A549 treated with GW870086 at 1 μM for 4 hours (cell line): ENCODE results near the gene ADCYAP1R1. TPM values are rescaled to one million over a fixed set of nuclear protein-coding genes. Genes with fewer than 3 reads are reported as not detected.

Experiments
- total RNA-seq: library from RNA; stranded (reverse); fragments of 200-300 nt; extraction: Qiagen RNA extraction; gene quantifications from 5 replicates; pipeline ENCODE4 v1.2.3, GENCODE V29; 2022; ENCODE audit warnings: low read depth

Gene ADCYAP1R1
- total RNA-seq: 0.01 to 0.08 TPM (median 0.02 TPM) in 3 of 5 replicates, not detected in the others

DNA sequence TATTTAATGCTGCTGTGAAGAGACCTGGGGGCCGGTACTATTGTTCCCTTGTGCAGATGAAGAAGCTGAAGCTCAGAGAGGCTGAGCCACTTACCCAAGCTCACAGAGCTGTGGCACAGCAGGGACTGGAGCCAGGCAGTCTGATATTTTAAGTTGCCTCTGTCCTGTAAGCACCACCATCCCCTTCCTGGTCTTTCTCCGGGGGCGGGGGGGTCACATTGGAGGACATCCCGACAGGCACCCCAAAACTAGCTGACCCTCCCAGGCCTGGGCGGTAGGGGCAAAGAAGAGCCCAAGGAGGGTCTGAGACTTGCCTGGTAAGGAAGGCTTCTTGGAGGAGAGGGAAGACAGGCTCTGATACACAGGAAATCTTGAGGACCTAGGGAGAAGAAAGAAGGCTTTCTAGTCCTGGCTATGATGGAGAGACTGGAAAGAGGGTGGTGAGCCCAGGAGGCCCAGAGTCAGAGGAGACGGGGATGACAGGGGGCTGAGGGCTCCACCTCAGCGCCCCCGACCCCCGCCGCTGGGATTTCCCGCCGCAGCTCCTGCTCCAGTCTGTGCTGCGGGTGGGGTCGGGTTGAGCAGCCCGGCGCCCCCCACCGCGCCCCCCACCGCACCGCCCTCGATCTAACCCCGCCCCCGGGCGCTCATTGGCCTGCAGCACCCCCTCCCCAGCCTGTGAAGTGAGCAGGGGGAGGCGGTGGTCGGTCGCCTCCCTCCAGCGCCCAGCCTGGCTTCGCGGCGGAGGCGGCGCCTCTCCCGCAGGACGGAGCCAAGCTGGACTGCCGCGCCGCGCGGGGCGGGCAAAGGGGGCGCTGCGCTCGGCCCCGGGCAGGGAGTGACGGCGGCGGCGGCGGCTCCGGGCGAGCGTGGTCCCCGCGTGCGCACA, at the start of gene ADCYAP1R1:
Gene ADCYAP1R1 (plus strand): TSS at position 711 of the 889 bp plus-strand sequence. CDS start 10,957 bp downstream, outside the sequence.

Other genes starting within 250 kb of the ADCYAP1R1 start
- 0.30 to 0.53 TPM (median 0.44 TPM) in 5 replicates for gene AQP1, start 140.5 kb upstream of the ADCYAP1R1 start, total RNA-seq
- not detected in 5 replicates for gene GHRHR, start 88.4 kb upstream of the ADCYAP1R1 start, total RNA-seq